Hematopoietic multipotent progenitor cell treated with erythropoietin and hydrocortisone succinate and interleukin-3 and kit ligand, for 4 days (in vitro differentiated cells): Measurements from ENCODE around the gene CADPS.

Source experiments
- DNase-seq: peaks from one replicate; pipeline ENCODE4 v3.0.0-alpha.2; 2015

CADPS gene

GRCh38 chr3:62368705-62369475 is 506.3 kb downstream of the CADPS start:
- peak; percentile 44 for DNase-seq

GRCh38 chr3:62368290-62368704 is 506.9 kb downstream of the CADPS start:
- DNase-seq: no peak

GRCh38 chr3:62367763-62368195 is 507.4 kb downstream of the CADPS start:
- no peak for DNase-seq

- no peak for DNase-seq
Observed at GRCh38 chr3:62366126-62366484, 509.1 kb downstream of the CADPS start.

- no peak for DNase-seq
Observed at GRCh38 chr3:62365391-62366125, 509.7 kb downstream of the CADPS start.

GRCh38 chr3:62364191-62364590 is 511.0 kb downstream of the CADPS start:
- DNase-seq: no peak

GRCh38 chr3:62363275-62363674 is 511.9 kb downstream of the CADPS start:
- no peak for DNase-seq

- no peak for DNase-seq
Observed at GRCh38 chr3:62361824-62362223, 513.4 kb downstream of the CADPS start.

GRCh38 chr3:62361261-62361660 is 514.0 kb downstream of the CADPS start:
- no peak for DNase-seq

GRCh38 chr3:62359531-62359930 is 515.7 kb downstream of the CADPS start:
- DNase-seq: no peak

- DNase-seq: no peak
Observed at GRCh38 chr3:62356356-62356755, 518.9 kb downstream of the CADPS start.

GRCh38 chr3:62355703-62356102 is 519.5 kb downstream of the CADPS start:
- DNase-seq: no peak
